Liver (tissue), 9 donors: ENCODE data around the gene KRTAP12-4. TPM values are rescaled to one million over a fixed set of nuclear protein-coding genes. Genes with fewer than 3 reads are reported as not detected.

Experiments used
- DNase-seq: peaks from one replicate; pipeline ENCODE4 v3.0.0-alpha.2; 2017; ENCODE audit warnings: low spot score
- H3K27ac ChIP-seq, 2 donors: one replicate each; pipeline ENCODE4 v1.7.0; 2013; ENCODE audit warnings: inconsistent platforms in 2 of 2, low read length in 2 of 2, control low read depth in 1 of 2, low read depth in 1 of 2, mild to moderate bottlenecking in 1 of 2
- H3K27me3 ChIP-seq, 4 donors: one replicate each; pipeline versions ENCODE4 v1.6.1 to v1.7.0; 2013; ENCODE audit warnings: low read length in 3 of 4, inconsistent platforms in 1 of 4, mild to moderate bottlenecking in 1 of 4, moderate library complexity in 1 of 4; ENCODE audit not compliant: control insufficient read depth in 4 of 4, insufficient read depth in 4 of 4
- H3K36me3 ChIP-seq, 4 donors: one replicate each; pipeline versions ENCODE4 v1.6.1 to v1.7.0; 2013; ENCODE audit warnings: low read length in 3 of 4, mild to moderate bottlenecking in 3 of 4, low read depth in 1 of 4, moderate library complexity in 1 of 4; ENCODE audit not compliant: control insufficient read depth in 4 of 4, insufficient read depth in 3 of 4
- H3K4me1 ChIP-seq, 4 donors: one replicate each; pipeline versions ENCODE4 v1.6.1 to v1.7.0; 2013; ENCODE audit warnings: low read length in 3 of 4, mild to moderate bottlenecking in 3 of 4, moderate library complexity in 1 of 4; ENCODE audit not compliant: control insufficient read depth in 4 of 4, insufficient read depth in 4 of 4
- H3K4me3 ChIP-seq, 3 donors: one replicate each; pipeline versions ENCODE4 v1.6.1 to v1.7.0; 2013; ENCODE audit warnings: low read length in 3 of 3, control low read depth in 1 of 3, low read depth in 1 of 3, mild to moderate bottlenecking in 1 of 3
- H3K9ac ChIP-seq, 2 donors: one replicate each; pipeline ENCODE4 v1.7.0; 2013; ENCODE audit warnings: low read length in 2 of 2, mild to moderate bottlenecking in 2 of 2, moderate library complexity in 2 of 2, control low read depth in 1 of 2, low read depth in 1 of 2
- H3K9me3 ChIP-seq, 4 donors: one replicate each; pipeline versions ENCODE4 v1.6.1 to v1.7.0; 2013; ENCODE audit warnings: low read length in 3 of 4; ENCODE audit not compliant: control insufficient read depth in 4 of 4
- EGR1 ChIP-seq, 2 donors: IDR thresholded peaks; 2 replicates each; pipeline ENCODE4 v1.6.1; 2016 to 2018; ENCODE audit warnings: antibody characterized with exemption in 2 of 2, low read depth in 2 of 2
- FOXA1 ChIP-seq: IDR thresholded peaks from 2 replicates; pipeline ENCODE4 v1.6.1; 2016; ENCODE audit warnings: antibody characterized with exemption
- FOXA2 ChIP-seq: IDR thresholded peaks from 2 replicates; pipeline ENCODE4 v1.6.1; 2016; ENCODE audit warnings: antibody characterized with exemption
- GABPA ChIP-seq, 2 donors: IDR thresholded peaks in 1 of 2; conservative IDR thresholded peaks in 1 of 2; 2 replicates each; pipeline ENCODE4 v1.6.1; 2016; ENCODE audit warnings: antibody characterized with exemption in 2 of 2, mild to moderate bottlenecking in 1 of 2, moderate library complexity in 1 of 2
- HNF4A ChIP-seq, 2 donors: conservative IDR thresholded peaks; 2 replicates each; pipeline ENCODE4 v1.6.1; 2016; ENCODE audit warnings: antibody characterized with exemption in 2 of 2, mild to moderate bottlenecking in 2 of 2
- HNF4G ChIP-seq: IDR thresholded peaks from 2 replicates; pipeline ENCODE4 v1.6.1; 2016; ENCODE audit warnings: antibody characterized with exemption
- JUND ChIP-seq, 2 donors: IDR thresholded peaks; 2 replicates each; pipeline ENCODE4 v1.6.1; 2016; ENCODE audit warnings: antibody characterized with exemption in 2 of 2
- NR2F2 ChIP-seq: IDR thresholded peaks from 2 replicates; pipeline ENCODE4 v1.6.1; 2016; ENCODE audit warnings: antibody characterized with exemption
- RAD21 ChIP-seq, 2 donors: IDR thresholded peaks; 2 replicates each; pipeline ENCODE4 v1.6.1; 2016; ENCODE audit warnings: antibody characterized with exemption in 2 of 2, mild to moderate bottlenecking in 2 of 2
- RXRA ChIP-seq, 2 donors: IDR thresholded peaks; 2 replicates each; pipeline ENCODE4 v1.6.1; 2017 to 2018; ENCODE audit warnings: antibody characterized with exemption in 2 of 2, mild to moderate bottlenecking in 1 of 2
- SP1 ChIP-seq: IDR thresholded peaks from 2 replicates; pipeline ENCODE4 v1.6.1; 2018; ENCODE audit warnings: antibody characterized with exemption, mild to moderate bottlenecking
- TAF1 ChIP-seq: conservative IDR thresholded peaks from 2 replicates; pipeline ENCODE4 v1.6.1; 2016; ENCODE audit warnings: antibody characterized with exemption, mild to moderate bottlenecking
- YY1 ChIP-seq: IDR thresholded peaks from 2 replicates; pipeline ENCODE4 v1.6.1; 2016; ENCODE audit warnings: antibody characterized with exemption, mild to moderate bottlenecking
- ZBTB33 ChIP-seq: IDR thresholded peaks from 2 replicates; pipeline ENCODE4 v1.6.1; 2016; ENCODE audit warnings: antibody characterized with exemption
- WGBS: extraction: QIAGEN DNeasy Blood & Tissue Kit; methylation state at CpG from one replicate; pipeline ENCODE4 v1.1.7; 2013; 5-methylcytosine and 5-hydroxymethylcytosine counted together
- polyA plus RNA-seq, 2 donors: library from polyadenylated mRNA; stranded (reverse) in 1 of 2; unstranded in 1 of 2; fragments of 200-250 nt in 1 of 2; fragments of >200 nt in 1 of 2; fragmentation: Nextera tagmentation in 1 of 2; extraction: Ambion mirVana in 1 of 2; gene quantifications; one replicate each; pipeline versions ENCODE4 v1.2.1 to v1.2.3, GENCODE V29; 2013 to 2015
- total RNA-seq, 2 donors: library from RNA; depleted of rRNA; stranded (reverse); fragments of >200 nt; gene quantifications; one replicate each; pipeline ENCODE4 v1.2.3, GENCODE V29; 2014
- TF ChIP-seq, protein P1 (sequence below): IDR thresholded peaks from 2 replicates; pipeline ENCODE4 v1.6.1; 2016; ENCODE audit warnings: antibody characterized with exemption, mild to moderate bottlenecking
- TF ChIP-seq, protein P2 (sequence below): fragments of 150-350 bp; IDR thresholded peaks from 2 replicates; pipeline ENCODE4 v1.5.1; 2017; ENCODE audit warnings: improper control_type of control experiment, low read depth, low read length; ENCODE audit not compliant: missing input control
- TF ChIP-seq, protein P3 (sequence below): IDR thresholded peaks from 2 replicates; pipeline ENCODE4 v1.6.1; 2016; ENCODE audit warnings: antibody characterized with exemption
- TF ChIP-seq, protein P4 (sequence below): IDR thresholded peaks from 2 replicates; pipeline ENCODE4 v1.6.1; 2016; ENCODE audit warnings: antibody characterized with exemption
- donor health status: healthy.
- donor health status: healthy.
- donor health status: healthy.
- donor health status: healthy.
- donor health status: healthy.

Gene KRTAP12-4
- total and polyA plus RNA-seq, 4 donors: not detected

GRCh38 chr21:44681152-44681551 lies 26.7 kb upstream of the KRTAP12-4 start:
- Histone ChIP-seq H3K4me3 (no peak overlapping the region), H3K36me3 (no peaks in the 10 kb centered on the region), H3K4me1 (no peaks in the 10 kb centered on the region), H3K9ac (no peak overlapping the region), H3K27ac (no peak overlapping the region), H3K27me3 (no peaks in the 10 kb centered on the region), H3K9me3 (no peaks in the 10 kb centered on the region)
- TF ChIP-seq HNF4G (no peak), YY1 (no peak), SP1 (no peak), RAD21 (IDR thresholded peaks at IDR 0.05) (no peak), GABPA (IDR thresholded peaks at IDR 0.05 in 1 of 2, conservative IDR thresholded peaks at IDR 0.05 in 1 of 2) (no peak), JUND (IDR thresholded peaks at IDR 0.05) (no peak), FOXA2 (no peak), RXRA (IDR thresholded peaks at IDR 0.05) (no peak), HNF4A (conservative IDR thresholded peaks at IDR 0.05) (no peak), ZBTB33 (no peak), NR2F2 (no peak)
- TF ChIP-seq, protein P1, sequence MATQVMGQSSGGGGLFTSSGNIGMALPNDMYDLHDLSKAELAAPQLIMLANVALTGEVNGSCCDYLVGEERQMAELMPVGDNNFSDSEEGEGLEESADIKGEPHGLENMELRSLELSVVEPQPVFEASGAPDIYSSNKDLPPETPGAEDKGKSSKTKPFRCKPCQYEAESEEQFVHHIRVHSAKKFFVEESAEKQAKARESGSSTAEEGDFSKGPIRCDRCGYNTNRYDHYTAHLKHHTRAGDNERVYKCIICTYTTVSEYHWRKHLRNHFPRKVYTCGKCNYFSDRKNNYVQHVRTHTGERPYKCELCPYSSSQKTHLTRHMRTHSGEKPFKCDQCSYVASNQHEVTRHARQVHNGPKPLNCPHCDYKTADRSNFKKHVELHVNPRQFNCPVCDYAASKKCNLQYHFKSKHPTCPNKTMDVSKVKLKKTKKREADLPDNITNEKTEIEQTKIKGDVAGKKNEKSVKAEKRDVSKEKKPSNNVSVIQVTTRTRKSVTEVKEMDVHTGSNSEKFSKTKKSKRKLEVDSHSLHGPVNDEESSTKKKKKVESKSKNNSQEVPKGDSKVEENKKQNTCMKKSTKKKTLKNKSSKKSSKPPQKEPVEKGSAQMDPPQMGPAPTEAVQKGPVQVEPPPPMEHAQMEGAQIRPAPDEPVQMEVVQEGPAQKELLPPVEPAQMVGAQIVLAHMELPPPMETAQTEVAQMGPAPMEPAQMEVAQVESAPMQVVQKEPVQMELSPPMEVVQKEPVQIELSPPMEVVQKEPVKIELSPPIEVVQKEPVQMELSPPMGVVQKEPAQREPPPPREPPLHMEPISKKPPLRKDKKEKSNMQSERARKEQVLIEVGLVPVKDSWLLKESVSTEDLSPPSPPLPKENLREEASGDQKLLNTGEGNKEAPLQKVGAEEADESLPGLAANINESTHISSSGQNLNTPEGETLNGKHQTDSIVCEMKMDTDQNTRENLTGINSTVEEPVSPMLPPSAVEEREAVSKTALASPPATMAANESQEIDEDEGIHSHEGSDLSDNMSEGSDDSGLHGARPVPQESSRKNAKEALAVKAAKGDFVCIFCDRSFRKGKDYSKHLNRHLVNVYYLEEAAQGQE: no peak
- TF ChIP-seq, protein P2, sequence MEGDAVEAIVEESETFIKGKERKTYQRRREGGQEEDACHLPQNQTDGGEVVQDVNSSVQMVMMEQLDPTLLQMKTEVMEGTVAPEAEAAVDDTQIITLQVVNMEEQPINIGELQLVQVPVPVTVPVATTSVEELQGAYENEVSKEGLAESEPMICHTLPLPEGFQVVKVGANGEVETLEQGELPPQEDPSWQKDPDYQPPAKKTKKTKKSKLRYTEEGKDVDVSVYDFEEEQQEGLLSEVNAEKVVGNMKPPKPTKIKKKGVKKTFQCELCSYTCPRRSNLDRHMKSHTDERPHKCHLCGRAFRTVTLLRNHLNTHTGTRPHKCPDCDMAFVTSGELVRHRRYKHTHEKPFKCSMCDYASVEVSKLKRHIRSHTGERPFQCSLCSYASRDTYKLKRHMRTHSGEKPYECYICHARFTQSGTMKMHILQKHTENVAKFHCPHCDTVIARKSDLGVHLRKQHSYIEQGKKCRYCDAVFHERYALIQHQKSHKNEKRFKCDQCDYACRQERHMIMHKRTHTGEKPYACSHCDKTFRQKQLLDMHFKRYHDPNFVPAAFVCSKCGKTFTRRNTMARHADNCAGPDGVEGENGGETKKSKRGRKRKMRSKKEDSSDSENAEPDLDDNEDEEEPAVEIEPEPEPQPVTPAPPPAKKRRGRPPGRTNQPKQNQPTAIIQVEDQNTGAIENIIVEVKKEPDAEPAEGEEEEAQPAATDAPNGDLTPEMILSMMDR: no peak
- TF ChIP-seq, protein P3, sequence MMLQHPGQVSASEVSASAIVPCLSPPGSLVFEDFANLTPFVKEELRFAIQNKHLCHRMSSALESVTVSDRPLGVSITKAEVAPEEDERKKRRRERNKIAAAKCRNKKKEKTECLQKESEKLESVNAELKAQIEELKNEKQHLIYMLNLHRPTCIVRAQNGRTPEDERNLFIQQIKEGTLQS: no peak
- 73% methylated on average over 11 of the region's 11 CpGs for WGBS
- no peak for DNase-seq

GRCh38 chr21:44677881-44678280 lies 23.4 kb upstream of the KRTAP12-4 start:
- TF ChIP-seq YY1 (no peak), ZBTB33 (no peak), HNF4G (no peak), EGR1 (IDR thresholded peaks at IDR 0.05; ENCODE audit: low read depth in 2 of 2) (no peak), FOXA1 (no peak), RAD21 (IDR thresholded peaks at IDR 0.05) (no peak), TAF1 (no peak), RXRA (IDR thresholded peaks at IDR 0.05) (no peak), GABPA (IDR thresholded peaks at IDR 0.05 in 1 of 2, conservative IDR thresholded peaks at IDR 0.05 in 1 of 2) (no peak)
- TF ChIP-seq, protein P1: no peak
- TF ChIP-seq, protein P4, sequence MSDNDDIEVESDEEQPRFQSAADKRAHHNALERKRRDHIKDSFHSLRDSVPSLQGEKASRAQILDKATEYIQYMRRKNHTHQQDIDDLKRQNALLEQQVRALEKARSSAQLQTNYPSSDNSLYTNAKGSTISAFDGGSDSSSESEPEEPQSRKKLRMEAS: no peak
- TF ChIP-seq, protein P3: no peak
- Histone ChIP-seq H3K4me3 (no peak overlapping the region), H3K36me3 (no peaks in the 10 kb centered on the region), H3K9ac (no peak overlapping the region), H3K27ac (no peak overlapping the region), H3K4me1 (no peaks in the 10 kb centered on the region), H3K27me3 (no peaks in the 10 kb centered on the region), H3K9me3 (peaks cover 0 to 5% (median 0%) of the 10 kb centered on the region in 4 donors)
- WGBS: 94% methylated on average over 13 of the region's 13 CpGs
- no peak for DNase-seq
